Measurements from ENCODE around the gene NXF1.

DNA sequence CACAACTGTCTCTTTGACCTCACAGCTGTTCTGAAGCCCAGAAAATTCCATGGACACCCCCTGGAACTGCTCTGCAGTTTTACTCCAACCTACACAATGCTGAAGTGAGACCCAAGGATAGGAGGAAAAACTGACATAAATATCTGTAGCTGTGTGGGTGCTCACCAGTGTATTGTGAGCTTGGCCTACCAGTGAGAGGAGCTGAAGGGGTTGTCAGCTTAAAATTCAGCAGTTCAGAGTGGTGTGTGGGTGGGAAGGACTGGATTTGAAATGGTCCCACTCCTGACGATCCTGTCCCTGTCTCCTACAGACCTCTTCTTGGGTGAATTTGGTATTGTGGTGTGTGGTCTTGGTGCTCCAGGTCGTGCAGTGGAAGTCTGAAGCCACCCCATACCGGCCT is 15.7 kb downstream of the NXF1 start:
- TF ChIP-seq CTCF (optimal IDR thresholded peaks at IDR 0.05 in 1 of 3, IDR thresholded peaks at IDR 0.05 in 1 of 3, conservative IDR thresholded peaks at IDR 0.05 in 1 of 3; ENCODE audit: extremely low read depth in 1 of 3, insufficient read depth in 2 of 3, low read length in 3 of 3) (no peak), EZH2 (IDR thresholded peaks at IDR 0.05; ENCODE audit: low read length) (no peak)
